Left ventricle myocardium inferior (tissue), 1 donor: ENCODE results near the gene CFAP45. TPM values are rescaled to one million over a fixed set of nuclear protein-coding genes. Genes with fewer than 3 reads are reported as not detected.
A peak's percentile ranks its signal among the peaks of the same experiment; 100 is the strongest.

Experiments used
- DNase-seq: peaks from one replicate; pipeline ENCODE4 v3.0.0-alpha.2; 2020
- H3K27ac ChIP-seq: fragments of 200-600 bp; replicated peaks from 2 replicates; pipeline ENCODE4 v1.8.0; 2021
- H3K27me3 ChIP-seq: fragments of 200-600 bp; 2 replicates; pipeline ENCODE4 v1.8.0; 2021; ENCODE audit warnings: low read depth
- H3K36me3 ChIP-seq: fragments of 200-600 bp; 2 replicates; pipeline ENCODE4 v1.8.0; 2021
- H3K4me1 ChIP-seq: fragments of 200-600 bp; 2 replicates; pipeline ENCODE4 v1.8.0; 2021
- H3K4me3 ChIP-seq: fragments of 200-600 bp; 2 replicates; pipeline ENCODE4 v1.8.0; 2021; ENCODE audit warnings: mild to moderate bottlenecking, moderate library complexity
- H3K9me3 ChIP-seq: fragments of 200-600 bp; replicated peaks from 2 replicates; pipeline ENCODE4 v1.8.0; 2021
- intact Hi-C: fragments of 100-400 bp; cut with micrococcal nuclease; formaldehyde crosslinking; loops from one replicate; pipeline ENCODE4 v1.11.0; 2022
- total RNA-seq: library from RNA; stranded (reverse); fragmentation: NEBNext Ultra II Directional; extraction: Animal tissue kit (Norgen Biotek cat#: 25700); gene quantifications from one replicate; pipeline ENCODE4 v1.2.1, GENCODE V29; 2021
- TF ChIP-seq, protein P1 (sequence below): fragments of 200-600 bp; IDR thresholded peaks from 2 replicates; pipeline ENCODE4 v1.8.0; 2021; ENCODE audit warnings: antibody characterized with exemption, mild to moderate bottlenecking, borderline replicate concordance
- donor health status: DM: no; HTN: yes; CAD: no; lungs with severe emphysema.

The CFAP45 gene
- total RNA-seq, 1 donor from 2014 or later = 1.1 TPM

DNA sequence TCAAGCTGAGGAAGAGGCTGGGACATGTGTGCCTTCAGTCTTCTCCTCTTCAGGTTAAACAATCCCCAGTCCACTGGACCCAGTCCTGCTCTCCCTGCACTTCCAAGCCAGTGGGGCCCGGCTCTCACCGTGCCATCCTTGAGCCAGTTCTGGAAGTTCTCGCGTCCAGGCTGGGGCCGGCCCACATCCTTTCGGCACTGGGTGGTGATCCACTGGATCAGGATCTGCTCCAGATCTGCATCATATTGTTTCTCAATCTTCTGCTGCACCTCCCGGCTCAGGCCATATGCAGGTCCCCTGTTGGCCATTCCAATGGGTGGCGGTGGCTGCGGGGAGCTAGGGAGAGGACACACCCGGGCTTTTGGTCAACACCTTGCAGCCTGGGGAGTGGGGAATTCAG, 20.2 kb upstream of the CFAP45 start:
- H3K4me3 ChIP-seq = peak overlapping the region; percentile 91
- peak overlapping the region; percentile 98 for H3K27ac ChIP-seq

DNA sequence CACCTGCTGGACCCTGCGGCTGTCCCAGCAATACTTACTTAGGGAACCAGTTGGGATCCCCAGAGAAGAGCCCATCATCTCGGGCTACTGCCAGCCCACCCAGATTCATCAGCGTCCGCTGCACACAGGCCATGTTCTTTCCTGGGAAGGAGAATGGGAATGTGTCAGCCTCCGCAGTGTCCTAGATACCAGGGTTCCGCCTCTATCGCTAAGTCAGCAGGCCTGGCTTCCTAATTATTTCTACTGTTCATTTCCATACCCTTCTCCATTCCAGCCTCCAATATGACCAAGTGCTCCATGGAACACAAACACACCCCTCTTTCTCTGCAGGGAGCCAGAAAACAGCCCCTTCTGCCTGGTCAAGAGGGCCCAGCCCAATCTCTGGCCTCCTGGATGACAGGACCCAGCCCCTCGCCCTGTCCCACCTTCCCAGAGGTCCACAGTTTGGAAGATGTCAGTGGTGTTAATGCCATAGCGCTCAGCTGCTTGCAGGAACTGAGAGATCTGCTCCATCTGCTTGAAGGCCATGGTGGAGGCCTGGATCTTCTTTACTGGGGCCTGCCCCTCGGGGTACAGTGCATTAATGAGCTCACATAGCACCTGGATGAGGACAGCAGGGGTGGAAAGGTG, 19.4 kb upstream of the CFAP45 start:
- Histone ChIP-seq H3K9me3 (no peaks in the 10 kb centered on the region), H3K4me3 (no peak overlapping the region), H3K36me3 (peaks cover 47% of the 10 kb centered on the region), H3K27me3 (no peaks in the 10 kb centered on the region), H3K27ac (peak overlapping the region; percentile 98), H3K4me1 (peaks cover 90% of the 10 kb centered on the region)
- no peak for DNase-seq
- intact Hi-C loops = no loop called here
- TF ChIP-seq, protein P1, sequence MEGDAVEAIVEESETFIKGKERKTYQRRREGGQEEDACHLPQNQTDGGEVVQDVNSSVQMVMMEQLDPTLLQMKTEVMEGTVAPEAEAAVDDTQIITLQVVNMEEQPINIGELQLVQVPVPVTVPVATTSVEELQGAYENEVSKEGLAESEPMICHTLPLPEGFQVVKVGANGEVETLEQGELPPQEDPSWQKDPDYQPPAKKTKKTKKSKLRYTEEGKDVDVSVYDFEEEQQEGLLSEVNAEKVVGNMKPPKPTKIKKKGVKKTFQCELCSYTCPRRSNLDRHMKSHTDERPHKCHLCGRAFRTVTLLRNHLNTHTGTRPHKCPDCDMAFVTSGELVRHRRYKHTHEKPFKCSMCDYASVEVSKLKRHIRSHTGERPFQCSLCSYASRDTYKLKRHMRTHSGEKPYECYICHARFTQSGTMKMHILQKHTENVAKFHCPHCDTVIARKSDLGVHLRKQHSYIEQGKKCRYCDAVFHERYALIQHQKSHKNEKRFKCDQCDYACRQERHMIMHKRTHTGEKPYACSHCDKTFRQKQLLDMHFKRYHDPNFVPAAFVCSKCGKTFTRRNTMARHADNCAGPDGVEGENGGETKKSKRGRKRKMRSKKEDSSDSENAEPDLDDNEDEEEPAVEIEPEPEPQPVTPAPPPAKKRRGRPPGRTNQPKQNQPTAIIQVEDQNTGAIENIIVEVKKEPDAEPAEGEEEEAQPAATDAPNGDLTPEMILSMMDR = no peak

More for the DNA sequence above, 20.2 kb upstream of the CFAP45 start:
- peaks cover 98% of the 10 kb centered on the region for H3K4me1 ChIP-seq
- intact Hi-C loops = no loop called here
- H3K36me3 ChIP-seq = peaks cover 47% of the 10 kb centered on the region
- DNase-seq = no peak
- TF ChIP-seq, protein P1 = no peak
- no peaks in the 10 kb centered on the region for H3K27me3 ChIP-seq
- no peaks in the 10 kb centered on the region for H3K9me3 ChIP-seq

DNA sequence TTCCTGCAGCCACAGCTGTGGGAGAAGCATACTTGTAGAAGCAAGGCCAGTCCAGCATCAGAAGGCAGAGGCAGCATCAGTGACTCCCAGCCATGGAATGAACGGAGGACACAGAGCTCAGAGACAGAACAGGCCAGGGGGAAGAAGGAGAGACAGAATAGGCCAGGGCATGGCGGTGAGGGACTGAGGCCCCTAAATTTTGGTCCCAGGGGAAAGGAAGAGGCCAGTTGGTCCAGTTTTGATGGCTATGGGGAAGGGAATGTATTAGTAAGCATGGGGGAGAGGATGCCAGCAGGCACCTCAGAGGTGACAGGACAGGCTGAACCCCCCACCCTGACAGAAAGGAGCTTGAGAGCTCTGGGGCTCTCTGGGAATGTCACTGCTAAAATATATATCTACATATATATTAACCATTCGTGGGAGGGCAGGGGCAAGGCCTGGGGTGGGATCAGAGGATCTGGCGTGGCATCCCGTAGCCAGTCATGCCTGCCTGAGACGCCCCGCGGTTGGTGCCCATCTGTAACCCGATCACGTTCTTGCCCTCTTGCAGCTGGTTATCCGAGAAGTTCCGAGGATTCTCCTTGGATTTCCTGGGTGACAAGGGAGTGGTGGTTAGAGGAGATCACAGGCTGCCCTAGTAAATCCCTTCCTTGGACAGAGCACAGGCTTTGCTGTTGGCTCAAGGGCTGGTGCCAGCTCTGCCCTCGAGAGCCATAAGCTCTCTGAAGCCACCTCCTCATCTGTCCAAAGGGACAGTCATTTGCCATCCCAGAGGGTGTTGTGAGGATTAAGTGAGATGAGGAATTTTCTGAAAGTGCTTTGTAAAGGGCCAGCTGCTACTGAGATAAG, 18.6 kb upstream of the CFAP45 start:
- H3K4me1 ChIP-seq = peaks cover 82% of the 10 kb centered on the region
- no peaks in the 10 kb centered on the region for H3K9me3 ChIP-seq
- intact Hi-C loops = no loop called here
- TF ChIP-seq, protein P1 = no peak
- no peak overlapping the region for H3K27ac ChIP-seq
- no peak for DNase-seq
- H3K36me3 ChIP-seq = peaks cover 47% of the 10 kb centered on the region
- H3K27me3 ChIP-seq = no peaks in the 10 kb centered on the region
- H3K4me3 ChIP-seq = no peak overlapping the region

DNA sequence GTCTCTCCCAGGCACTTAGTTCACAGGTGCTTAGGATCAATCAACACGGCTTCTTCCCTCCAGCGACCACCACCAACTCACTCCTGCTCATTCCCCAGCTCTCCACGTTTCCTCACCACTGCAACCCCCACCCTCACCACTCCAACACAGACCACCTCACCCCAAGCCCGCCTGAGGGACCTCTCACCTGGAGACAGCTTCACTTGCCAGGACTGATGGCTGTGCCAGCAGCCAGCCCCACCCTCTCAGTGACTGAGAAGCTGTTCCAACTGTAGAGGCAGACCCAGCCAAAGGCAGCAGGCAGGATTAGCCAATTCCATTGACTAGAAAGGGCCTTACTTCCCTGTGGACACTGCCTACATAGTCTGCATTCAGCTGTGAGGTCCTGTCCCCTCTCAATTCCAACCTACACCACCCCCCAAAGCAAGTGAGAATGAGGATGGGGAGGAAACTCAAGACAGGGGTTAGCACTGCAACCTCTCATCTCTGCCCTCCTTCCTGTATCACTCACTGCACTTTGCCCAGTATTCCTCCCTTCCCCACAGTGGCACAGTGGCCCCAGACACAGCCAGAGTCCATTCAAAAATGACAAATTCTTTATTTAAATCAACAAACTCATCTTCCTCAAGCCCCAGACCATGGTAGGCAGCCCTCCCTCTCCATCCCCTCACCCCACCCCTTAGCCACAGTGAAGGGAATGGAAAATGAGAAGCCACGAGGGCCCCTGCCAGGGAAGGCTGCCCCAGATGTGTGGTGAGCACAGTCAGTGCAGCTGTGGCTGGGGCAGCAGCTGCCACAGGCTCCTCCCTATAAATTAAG, 17.8 kb upstream of the CFAP45 start:
- intact Hi-C loops = no loop called here

More for the DNA sequence above, 17.8 kb upstream of the CFAP45 start:
- no peak for DNase-seq
- Histone ChIP-seq H3K4me3 (no peak overlapping the region), H3K27me3 (no peaks in the 10 kb centered on the region), H3K4me1 (peaks cover 78% of the 10 kb centered on the region), H3K36me3 (peaks cover 47% of the 10 kb centered on the region), H3K27ac (peak overlapping the region; percentile 36), H3K9me3 (no peaks in the 10 kb centered on the region)
- TF ChIP-seq, protein P1 = no peak
